Astrocyte of the cerebellum (primary cell): Measurements from ENCODE around the gene CHAT.

Experiments used
- DNase-seq: peaks from one replicate; pipeline ENCODE4 v3.0.0-alpha.2; 2011; ENCODE audit warnings: low read depth
- H3K4me3 ChIP-seq: 2 replicates; pipeline ENCODE4 v1.5.1; 2011; ENCODE audit warnings: mild to moderate bottlenecking, low read depth, low read length, moderate library complexity
- CTCF ChIP-seq: IDR thresholded peaks from 2 replicates; pipeline ENCODE4 v1.5.1; 2012; ENCODE audit warnings: low read length, low read depth, moderate library complexity, mild to moderate bottlenecking; ENCODE audit errors: missing control alignments
- in situ Hi-C: cut with HindIII; loops from 2 replicates; pipeline ENCODE4 v1.10.0; 2017; ENCODE audit warnings: low sequenced_read_pairs

CHAT gene

GRCh38 chr10:49644035-49644646, 30.3 kb downstream of the CHAT start:
- in situ Hi-C loops = no loop called here
- H3K4me3 ChIP-seq = no peak overlapping the region
- DNase-seq = no peak

GRCh38 chr10:49645417-49645816, 31.6 kb downstream of the CHAT start:
- no peak for DNase-seq
- in situ Hi-C loops = no loop called here
- H3K4me3 ChIP-seq = no peak overlapping the region
- TF ChIP-seq CTCF = no peak

More at GRCh38 chr10:49644035-49644646, 30.3 kb downstream of the CHAT start:
- no peak for TF ChIP-seq CTCF

GRCh38 chr10:49645871-49646870, 32.3 kb downstream of the CHAT start:
- no peak overlapping the region for H3K4me3 ChIP-seq
- TF ChIP-seq CTCF = no peak
- no peak for DNase-seq
- in situ Hi-C loops = no loop called here

GRCh38 chr10:49647554-49647953, 33.7 kb downstream of the CHAT start:
- no peak overlapping the region for H3K4me3 ChIP-seq
- in situ Hi-C loops = no loop called here
- TF ChIP-seq CTCF = no peak
- no peak for DNase-seq

GRCh38 chr10:49647985-49648795, 34.4 kb downstream of the CHAT start:
- H3K4me3 ChIP-seq = no peak overlapping the region
- no peak for TF ChIP-seq CTCF
- in situ Hi-C loops = no loop called here
- no peak for DNase-seq

- TF ChIP-seq CTCF = no peak
- DNase-seq = no peak
- in situ Hi-C loops = no loop called here
- H3K4me3 ChIP-seq = no peak overlapping the region
These were observed 35.5 kb downstream of the CHAT start for GRCh38 chr10:49649294-49649693.
